Bone marrow (tissue), 2 donors: ENCODE results near the gene SYTL2.

Source experiments
- DNase-seq, 2 donors: peaks; one replicate each; lab custom pipeline; 2025; lab: John Stamatoyannopoulos, UW

Gene SYTL2

DNA sequence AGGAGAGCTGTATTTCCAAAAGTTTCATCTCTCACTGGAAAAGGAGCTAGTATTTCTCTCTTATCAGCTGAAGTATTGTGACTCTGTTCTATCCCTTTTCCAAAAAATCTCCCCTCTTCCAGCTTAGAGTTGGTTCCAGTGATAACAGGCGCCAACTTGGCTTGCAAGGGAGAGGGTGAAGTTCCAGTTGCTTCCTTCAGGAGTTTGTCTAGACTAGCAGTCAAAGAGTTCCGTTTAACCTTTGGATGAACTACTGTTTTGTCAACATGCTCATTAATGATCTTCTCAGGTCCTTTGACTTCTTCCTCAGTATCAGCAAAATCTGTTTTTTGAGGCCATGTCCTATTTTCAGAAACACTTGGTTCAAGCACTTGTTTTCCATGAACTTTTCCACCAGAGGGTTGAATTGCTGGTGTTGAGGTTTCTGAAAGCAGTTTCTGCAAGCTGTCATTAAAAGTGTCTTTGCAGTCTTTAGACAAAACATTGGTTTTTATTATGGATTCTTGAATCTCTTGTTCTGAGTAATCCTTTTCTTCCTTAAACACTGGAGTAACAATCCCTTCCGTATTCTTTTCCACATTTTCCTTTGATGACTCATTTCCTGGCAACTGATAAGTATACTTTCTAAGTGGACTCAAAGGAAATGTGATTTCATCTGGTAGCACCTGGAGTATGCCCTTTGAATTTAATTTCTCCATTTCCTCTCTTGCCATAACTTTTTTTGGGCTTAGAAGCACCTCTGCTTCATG lies 85.3 kb downstream of the SYTL2 start:
- DNase-seq = no peak

DNA sequence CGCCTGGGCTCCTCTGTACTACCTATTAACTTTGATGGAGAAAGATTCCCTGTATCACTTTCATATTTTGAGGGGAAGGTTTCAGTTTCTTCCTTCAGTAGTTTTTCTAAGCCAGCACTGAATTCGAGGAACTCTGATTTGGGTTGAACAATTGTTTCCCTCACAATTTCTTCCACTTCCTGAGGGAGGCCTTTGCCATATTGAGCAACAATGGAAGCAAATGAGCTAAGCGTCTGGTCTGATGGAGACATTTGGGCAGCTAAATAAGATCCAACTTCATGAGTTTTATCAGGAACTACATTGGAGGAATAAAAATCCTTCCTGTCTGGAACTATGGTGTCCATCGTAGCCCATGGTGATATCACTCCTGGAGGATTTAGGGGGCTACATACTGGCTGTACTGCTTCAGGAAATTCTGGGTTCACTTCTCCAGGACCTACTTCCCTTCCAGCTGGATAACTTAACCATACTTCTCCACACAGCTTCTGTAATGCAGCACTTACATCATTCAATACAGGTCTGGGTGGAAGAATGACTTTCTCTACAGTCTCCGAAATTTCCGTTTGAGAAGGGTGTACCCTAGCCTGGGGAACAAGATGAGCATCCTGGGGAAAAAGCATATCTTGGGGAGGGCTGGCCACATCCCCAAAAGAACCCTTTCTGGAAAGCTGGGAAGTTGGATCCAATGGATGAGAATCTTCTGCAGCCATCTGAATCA lies 86.0 kb downstream of the SYTL2 start:
- DNase-seq = no peak

GRCh38 chr11:85723088-85723487 lies 87.9 kb downstream of the SYTL2 start:
- DNase-seq = no peak

- DNase-seq = no peak
Measured at GRCh38 chr11:85721191-85721590, 89.8 kb downstream of the SYTL2 start.

GRCh38 chr11:85718991-85719807 lies 91.7 kb downstream of the SYTL2 start:
- no peak for DNase-seq

GRCh38 chr11:85718126-85718943 lies 92.6 kb downstream of the SYTL2 start:
- DNase-seq = no peak

DNA sequence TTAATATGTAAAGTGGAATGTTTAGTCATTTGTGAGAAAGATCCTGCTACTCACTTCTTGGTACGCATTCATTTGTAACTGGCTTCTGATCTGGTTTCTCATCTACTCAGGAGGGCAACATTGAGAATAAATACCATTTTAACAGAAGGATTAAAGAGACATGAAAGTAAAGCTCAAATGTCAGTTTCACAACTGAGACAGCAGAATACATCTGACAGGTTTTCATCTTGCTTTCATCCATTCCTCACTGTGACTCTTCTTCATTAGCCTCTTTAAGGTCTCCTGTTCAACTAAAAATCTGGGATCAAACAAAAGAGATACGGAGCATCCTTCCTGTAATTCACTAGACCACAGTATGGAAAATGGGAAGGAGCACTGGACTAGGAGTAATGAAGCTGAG lies 93.5 kb downstream of the SYTL2 start:
- DNase-seq = no peak

DNA sequence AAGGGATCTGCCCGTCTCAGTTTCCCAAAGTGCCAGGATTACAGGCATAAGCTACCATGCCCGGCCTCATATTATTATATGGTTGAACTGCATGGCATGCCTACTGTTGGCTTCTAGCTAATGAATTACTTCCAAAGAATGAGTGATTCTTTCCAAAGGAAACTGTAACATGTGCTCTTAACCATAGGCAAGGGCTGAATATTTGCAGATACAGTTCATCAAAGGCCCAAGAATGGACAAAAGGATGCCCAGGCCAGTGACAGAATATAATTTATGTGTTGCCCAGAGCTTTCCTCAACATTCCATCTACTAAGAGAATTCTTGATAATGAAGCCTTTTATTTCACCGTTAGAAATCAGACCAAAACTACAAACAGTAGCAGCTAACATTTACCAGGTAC lies 98.0 kb downstream of the SYTL2 start:
- DNase-seq = no peak

DNA sequence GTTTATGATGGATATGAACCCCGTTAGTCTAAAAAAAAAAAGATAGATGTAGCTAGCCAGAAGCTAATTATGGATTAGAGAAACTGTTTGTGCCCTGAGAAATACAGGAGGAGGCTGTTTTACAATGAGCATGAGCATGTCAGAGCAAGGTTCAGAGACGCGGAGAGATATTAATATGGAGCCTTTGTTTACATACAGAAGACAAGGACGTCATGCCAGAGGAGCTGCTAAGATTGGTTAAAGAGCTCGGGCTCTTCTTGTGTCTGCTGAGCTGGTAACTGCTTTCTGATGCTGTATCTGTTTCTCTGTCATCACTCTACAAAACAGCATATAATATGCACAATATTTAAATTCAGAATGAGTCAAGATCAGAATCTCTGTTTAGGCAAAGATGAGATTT lies 100.0 kb downstream of the SYTL2 start:
- no peak for DNase-seq

DNA sequence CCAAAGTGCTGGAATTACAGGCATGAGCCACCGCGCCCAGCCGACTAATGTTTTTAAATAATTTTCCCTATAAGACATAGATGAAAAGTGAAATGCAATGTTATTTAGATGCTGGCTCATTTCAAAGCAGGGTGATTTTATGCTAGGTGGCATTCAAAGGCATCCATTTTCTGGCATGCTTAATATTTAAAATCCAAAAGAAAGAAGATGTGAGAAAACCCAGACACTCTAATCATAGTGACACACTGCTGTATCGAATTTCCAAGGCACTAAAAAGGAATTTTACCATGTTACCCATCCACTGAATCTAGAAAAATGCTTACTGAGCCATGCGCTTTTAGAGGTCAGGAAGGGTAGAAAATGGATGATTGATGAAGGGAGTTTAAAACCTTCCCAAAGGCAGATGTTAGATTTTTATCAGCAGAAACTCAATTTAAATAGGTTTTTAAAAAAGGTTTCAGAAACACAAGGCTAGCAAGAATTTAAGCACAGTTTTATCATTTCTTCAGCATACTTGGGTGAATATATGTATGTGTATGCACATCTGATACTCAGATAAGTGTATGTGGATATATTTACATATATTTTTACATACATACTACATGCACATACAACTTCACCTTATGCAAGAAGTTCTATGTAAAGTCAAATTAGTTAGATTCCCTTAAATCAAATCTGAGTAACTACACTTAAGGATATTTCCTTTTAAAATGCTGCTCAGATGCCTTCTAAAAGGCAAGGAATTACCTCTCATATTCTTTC lies 100.8 kb downstream of the SYTL2 start:
- no peak for DNase-seq

DNA sequence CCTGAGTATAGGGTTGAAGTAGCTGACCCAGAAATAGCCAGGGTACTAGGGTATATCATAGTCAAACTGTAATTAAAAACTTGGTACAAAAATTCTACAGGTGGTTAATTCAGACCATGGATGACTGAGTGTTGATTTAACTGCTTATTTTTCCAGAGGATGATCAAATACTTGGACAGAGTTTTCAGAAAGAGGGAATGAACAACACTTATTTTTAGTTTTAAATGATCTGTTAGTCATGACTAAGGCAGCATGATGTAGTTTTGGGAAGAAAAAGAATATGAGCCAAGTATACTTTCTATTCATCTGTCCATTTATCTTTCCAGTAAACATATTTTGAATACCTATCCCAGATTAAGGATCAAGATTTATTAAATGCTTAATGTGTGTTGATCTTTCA lies 105.1 kb downstream of the SYTL2 start:
- no peak for DNase-seq

DNA sequence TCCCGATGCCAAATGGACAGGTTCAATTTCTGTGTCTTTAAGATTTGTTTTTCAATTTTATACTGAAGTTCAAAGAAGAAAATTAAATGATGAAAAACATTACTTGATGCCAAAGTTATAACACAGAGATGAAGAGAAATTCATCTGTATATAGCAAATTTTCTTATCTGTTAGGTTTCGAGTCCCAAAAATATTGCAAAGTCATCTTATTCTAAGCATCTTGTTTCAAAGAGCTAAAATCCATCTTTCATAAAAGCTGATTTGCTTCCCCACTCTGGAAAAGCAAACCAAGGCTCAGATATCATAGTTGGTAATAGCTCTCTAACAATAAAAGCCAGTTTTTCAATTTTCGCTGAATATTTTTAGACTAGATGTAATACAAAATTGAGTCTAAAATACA lies 106.0 kb downstream of the SYTL2 start:
- no peak for DNase-seq

DNA sequence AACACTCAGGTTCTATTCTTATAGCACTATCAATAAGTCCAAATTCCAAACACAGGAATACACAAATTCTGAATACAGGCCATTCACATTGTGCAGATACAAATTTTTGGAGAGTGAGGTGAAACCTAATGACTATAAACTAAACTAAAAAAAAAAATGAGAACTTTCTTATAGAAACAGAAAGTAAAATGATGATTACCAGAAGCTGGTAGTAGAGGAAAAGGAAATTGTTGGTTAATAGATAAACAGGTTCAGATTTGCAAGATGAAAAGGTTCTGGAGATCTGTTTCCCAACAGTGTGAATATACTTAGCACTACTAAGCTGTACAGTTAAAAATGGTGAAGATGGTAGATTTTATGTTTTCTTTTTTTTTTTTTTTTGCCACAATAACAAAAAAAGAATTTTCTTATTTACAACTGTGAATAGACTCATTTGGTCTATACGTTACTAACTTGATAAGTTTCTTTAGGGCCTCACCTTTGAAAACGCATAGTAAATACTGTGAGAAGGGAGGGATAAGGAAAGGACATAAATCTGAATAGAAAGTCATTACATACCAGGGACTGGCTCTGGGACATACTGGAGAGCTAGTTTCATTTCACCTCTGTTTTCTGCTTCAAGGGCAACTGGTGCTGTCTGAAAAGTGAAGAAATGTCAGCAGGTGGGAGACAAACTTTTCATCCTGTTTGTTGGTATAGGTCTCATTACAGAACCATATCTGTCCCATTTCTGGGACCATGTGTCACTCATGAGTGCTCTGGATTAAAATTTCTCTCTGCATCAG lies 110.8 kb downstream of the SYTL2 start:
- DNase-seq = peak in 1 of 2 donors; percentile 30

- no peak for DNase-seq
Measured at GRCh38 chr11:85698195-85698594, 112.7 kb downstream of the SYTL2 start.

DNA sequence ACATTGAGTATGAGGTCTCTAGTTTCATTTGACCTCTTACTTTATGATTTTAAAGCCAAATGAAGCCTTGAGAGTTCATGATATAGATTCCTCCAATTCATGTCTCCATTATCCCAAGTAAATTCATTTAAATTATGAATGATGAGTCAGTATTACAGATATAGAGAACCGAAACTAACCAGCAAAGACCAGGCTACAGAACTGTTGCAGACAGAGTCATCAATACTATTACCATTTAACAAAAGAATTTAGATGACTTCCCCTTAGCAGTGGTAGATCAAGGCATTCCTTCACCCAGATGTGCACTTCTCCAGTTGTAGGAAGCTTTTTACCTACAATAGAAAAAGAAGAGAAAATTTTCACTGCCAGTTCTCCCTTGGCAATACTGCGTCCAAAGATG lies 113.2 kb downstream of the SYTL2 start:
- no peak for DNase-seq

- no peak for DNase-seq
Measured at GRCh38 chr11:85695546-85695945, 115.4 kb downstream of the SYTL2 start.

- DNase-seq = no peak
Measured at GRCh38 chr11:85694385-85694980, 116.5 kb downstream of the SYTL2 start.

DNA sequence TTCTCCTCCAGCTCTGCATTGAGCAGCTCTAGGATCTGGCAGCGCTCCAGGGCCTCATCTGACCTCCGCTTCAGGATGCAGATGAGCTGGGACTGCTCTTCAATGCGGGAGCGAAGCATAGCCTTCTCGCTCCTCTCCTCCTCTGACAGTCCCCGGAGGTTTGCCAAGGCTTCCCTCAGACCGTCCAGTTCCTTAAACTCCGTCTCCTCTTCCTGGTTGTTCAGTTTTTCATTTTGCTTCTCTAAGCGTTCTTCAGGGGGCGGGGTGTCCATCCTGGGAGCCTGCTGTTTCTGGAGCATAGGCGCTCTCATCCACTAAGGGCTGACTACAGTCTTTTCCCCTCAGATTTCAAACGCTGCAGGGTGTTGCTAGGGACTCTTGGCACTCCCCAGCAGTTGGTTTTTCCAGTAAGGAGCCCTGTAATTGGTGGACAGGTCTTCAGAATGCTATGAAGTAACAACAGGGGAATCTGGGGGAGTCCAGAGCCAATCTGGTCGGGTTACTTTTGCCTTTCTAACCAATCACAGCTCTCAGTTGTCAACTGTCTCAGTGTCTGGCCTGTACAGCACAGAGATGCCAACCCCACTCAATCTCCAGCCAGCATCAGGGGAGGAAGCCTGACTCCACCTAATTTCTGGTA lies 125.0 kb downstream of the SYTL2 start, which contains the start of gene CCDC89:
TSS of gene CCDC89 (minus strand) at position 376 of the 640 bp plus-strand sequence. CDS start at position 311, 65 bp downstream.
- DNase-seq = no peak

- DNase-seq = no peak
Measured at GRCh38 chr11:85685125-85685819, 125.7 kb downstream of the SYTL2 start.
